ENCODE measurements around the gene NRP1. TPM values are rescaled to one million over a fixed set of nuclear protein-coding genes. Genes with fewer than 3 reads are reported as not detected.

NRP1 gene
- total RNA-seq, 1 experiment from 2014 or later, result 555 TPM

- Histone ChIP-seq H3K4me1 (ENCODE audit: insufficient read depth, low read length) (peaks cover 21% of the 10 kb centered on the region), H3K27ac (ENCODE audit: low read length) (no peak overlapping the region), H3F3A (ENCODE audit: low read length, unreplicated experiment) (peaks cover 9% of the 10 kb centered on the region), H3K9me3 (ENCODE audit: low read length) (no peaks in the 10 kb centered on the region), H3K9ac (ENCODE audit: low read length) (no peak overlapping the region), H3K4me2 (ENCODE audit: low read length) (no peak overlapping the region), H3K9me2 (replicated peaks; ENCODE audit: low read length) (no peaks in the 10 kb centered on the region), H2AFZ (ENCODE audit: low read length) (no peak overlapping the region), H4K20me1 (ENCODE audit: low read length) (peaks cover 83% of the 10 kb centered on the region), H3K36me3 (ENCODE audit: low read depth, low read length) (peaks cover 87% of the 10 kb centered on the region), H3K4me3 (ENCODE audit: low read length) (no peak overlapping the region), H3K79me2 (ENCODE audit: low read length) (peaks cover 99% of the 10 kb centered on the region), H3K27me3 (ENCODE audit: low read length) (no peaks in the 10 kb centered on the region)
- DNase-seq, result no peak
- no peak for TF ChIP-seq CTCF (conservative IDR thresholded peaks at IDR 0.05; ENCODE audit: low read depth, low read length)
- TF ChIP-seq EZH2 (IDR thresholded peaks at IDR 0.05; ENCODE audit: low read length, unreplicated experiment), result no peak
- TF ChIP-seq EZH2phosphoT487 (IDR thresholded peaks at IDR 0.05; ENCODE audit: borderline replicate concordance, low read length), result no peak
- intact Hi-C loops (cut with micrococcal nuclease), result no loop called here
- ChIA-PET CTCF (no interaction called here), POLR2A (ENCODE audit: unreplicated experiment) (interaction anchor here (0.6 to 1.0 kb wide), 2 partner anchors 37 to 59 kb away, joined by 6 to 21 read pairs; no protein-coding TSS in a partner anchor)
- ATAC-seq, result no peak
- no TSS peak for BruUV-seq (replicated peaks)
Observed at GRCh38 chr10:33304423-33305225, 29.8 kb downstream of the NRP1 start.

GRCh38 chr10:33303988-33304387 lies 30.5 kb downstream of the NRP1 start:
- H3K79me2 ChIP-seq (ENCODE audit: low read length), result peaks cover 99% of the 10 kb centered on the region
- TF ChIP-seq EZH2phosphoT487 (IDR thresholded peaks at IDR 0.05; ENCODE audit: borderline replicate concordance, low read length) (no peak), EZH2 (IDR thresholded peaks at IDR 0.05; ENCODE audit: low read length, unreplicated experiment) (no peak), CTCF (conservative IDR thresholded peaks at IDR 0.05; ENCODE audit: low read depth, low read length) (no peak)
- BruUV-seq (replicated peaks), result TSS peak; percentile 0
- peaks cover 21% of the 10 kb centered on the region for H3K4me1 ChIP-seq (ENCODE audit: insufficient read depth, low read length)
- no peaks in the 10 kb centered on the region for H3K27me3 ChIP-seq (ENCODE audit: low read length)
- no peak overlapping the region for H3K9ac ChIP-seq (ENCODE audit: low read length)
- ChIA-PET CTCF (no interaction called here), POLR2A (ENCODE audit: unreplicated experiment) (interaction anchor here (0.6 to 1.0 kb wide), 2 partner anchors 38 to 58 kb away, joined by 6 to 21 read pairs; no protein-coding TSS in a partner anchor)
- H2AFZ ChIP-seq (ENCODE audit: low read length), result no peak overlapping the region
- H3K27ac ChIP-seq (ENCODE audit: low read length), result no peak overlapping the region
- H3K4me2 ChIP-seq (ENCODE audit: low read length), result no peak overlapping the region
- H3K4me3 ChIP-seq (ENCODE audit: low read length), result no peak overlapping the region
- H3K9me3 ChIP-seq (ENCODE audit: low read length), result no peaks in the 10 kb centered on the region
- intact Hi-C loops (cut with micrococcal nuclease), result no loop called here
- ATAC-seq, result no peak
- no peaks in the 10 kb centered on the region for H3K9me2 ChIP-seq (replicated peaks; ENCODE audit: low read length)
- peaks cover 87% of the 10 kb centered on the region for H3K36me3 ChIP-seq (ENCODE audit: low read depth, low read length)
- H4K20me1 ChIP-seq (ENCODE audit: low read length), result peaks cover 77% of the 10 kb centered on the region
- no peak for DNase-seq
- H3F3A ChIP-seq (ENCODE audit: low read length, unreplicated experiment), result peaks cover 9% of the 10 kb centered on the region

GRCh38 chr10:33302208-33302829 lies 32.1 kb downstream of the NRP1 start:
- intact Hi-C loops (cut with micrococcal nuclease), result no loop called here

More at GRCh38 chr10:33302208-33302829, 32.1 kb downstream of the NRP1 start:
- H3K27me3 ChIP-seq (ENCODE audit: low read length), result no peaks in the 10 kb centered on the region
- no peak overlapping the region for H3K4me2 ChIP-seq (ENCODE audit: low read length)
- H4K20me1 ChIP-seq (ENCODE audit: low read length), result peaks cover 69% of the 10 kb centered on the region
- no peak overlapping the region for H3K9ac ChIP-seq (ENCODE audit: low read length)
- no peak overlapping the region for H2AFZ ChIP-seq (ENCODE audit: low read length)
- H3K4me3 ChIP-seq (ENCODE audit: low read length), result no peak overlapping the region
- H3K4me1 ChIP-seq (ENCODE audit: insufficient read depth, low read length), result peaks cover 20% of the 10 kb centered on the region
- H3K79me2 ChIP-seq (ENCODE audit: low read length), result peaks cover 100% of the 10 kb centered on the region
- H3K27ac ChIP-seq (ENCODE audit: low read length), result no peak overlapping the region
- H3K9me2 ChIP-seq (replicated peaks; ENCODE audit: low read length), result no peaks in the 10 kb centered on the region
- H3K9me3 ChIP-seq (ENCODE audit: low read length), result no peaks in the 10 kb centered on the region
- peaks cover 93% of the 10 kb centered on the region for H3K36me3 ChIP-seq (ENCODE audit: low read depth, low read length)
- ChIA-PET CTCF (no interaction called here), POLR2A (ENCODE audit: unreplicated experiment) (no interaction called here)
- H3F3A ChIP-seq (ENCODE audit: low read length, unreplicated experiment), result peaks cover 5% of the 10 kb centered on the region
- TF ChIP-seq EZH2phosphoT487 (IDR thresholded peaks at IDR 0.05; ENCODE audit: borderline replicate concordance, low read length) (no peak), EZH2 (IDR thresholded peaks at IDR 0.05; ENCODE audit: low read length, unreplicated experiment) (no peak), CTCF (conservative IDR thresholded peaks at IDR 0.05; ENCODE audit: low read depth, low read length) (no peak)
- BruUV-seq (replicated peaks), result no TSS peak
- DNase-seq (no peak), ATAC-seq (no peak)

Measured in PC-3 (cell line).